GM18502 (cell line): ENCODE data around the gene SLC41A1.

Experiments
- ATAC-seq: cut with Tn5 transposase; IDR thresholded peaks from one replicate; pipeline ENCODE4 v1.9.1; 2021; ENCODE audit warnings: mild to moderate bottlenecking; ENCODE audit not compliant: unreplicated experiment, poor library complexity

The SLC41A1 gene

DNA sequence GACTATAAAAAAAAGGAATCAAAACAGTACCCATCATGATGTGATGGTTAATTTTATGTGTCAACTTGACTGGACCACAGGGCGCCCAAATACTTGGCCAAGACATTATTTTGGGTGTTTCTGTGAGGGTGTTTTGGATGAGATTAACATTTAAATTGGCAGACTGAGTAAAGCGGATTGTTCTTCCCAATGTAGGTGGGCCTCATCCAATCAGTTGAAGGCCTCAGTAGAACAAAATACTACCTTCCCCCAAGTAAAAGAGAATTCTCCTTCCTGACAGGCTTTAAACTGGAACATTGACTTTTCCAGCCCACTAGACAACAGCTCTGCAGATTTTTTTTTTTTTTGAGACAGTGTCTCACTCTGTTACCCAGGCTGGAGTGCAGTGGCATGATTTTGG lies 48.4 kb downstream of the SLC41A1 start:
- no peak for ATAC-seq

DNA sequence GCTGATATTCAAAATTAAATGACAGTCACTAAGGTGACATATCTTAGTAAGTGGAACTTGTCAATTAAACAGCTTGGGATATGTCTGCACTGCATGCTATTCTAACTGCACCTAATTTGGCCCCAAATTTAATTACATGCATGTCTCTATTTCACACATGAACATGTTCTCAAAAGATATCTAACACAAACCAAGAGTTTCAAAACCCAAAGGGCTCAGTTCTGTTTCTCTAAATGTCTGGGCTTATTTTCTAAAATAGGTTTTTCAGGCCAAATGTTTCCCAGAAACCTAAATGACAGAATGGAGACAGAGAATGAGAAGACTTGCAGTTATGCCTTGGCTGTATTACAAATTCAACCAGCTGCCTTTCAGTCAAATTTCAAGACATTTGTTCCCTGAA lies 49.0 kb downstream of the SLC41A1 start:
- ATAC-seq, result no peak

DNA sequence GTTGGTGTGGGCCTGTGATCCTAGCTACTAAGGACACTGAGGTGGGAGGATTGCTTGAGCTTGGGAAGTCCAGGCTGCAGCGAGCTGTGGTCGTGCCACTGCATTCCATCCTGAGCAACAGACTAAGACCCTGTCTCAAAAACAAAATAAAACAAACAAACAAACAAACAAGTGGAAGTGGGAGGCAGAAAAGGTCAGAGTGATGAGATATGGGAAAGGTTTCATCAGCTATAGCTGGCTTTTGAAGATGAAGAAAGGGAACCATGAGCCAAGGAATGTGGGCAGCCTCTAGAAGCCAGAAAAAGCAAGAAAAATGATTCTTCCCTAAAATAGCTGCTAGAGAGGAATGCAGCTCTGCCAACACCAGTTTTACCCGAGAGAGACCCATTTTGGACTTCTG lies 52.4 kb downstream of the SLC41A1 start:
- ATAC-seq, result no peak

DNA sequence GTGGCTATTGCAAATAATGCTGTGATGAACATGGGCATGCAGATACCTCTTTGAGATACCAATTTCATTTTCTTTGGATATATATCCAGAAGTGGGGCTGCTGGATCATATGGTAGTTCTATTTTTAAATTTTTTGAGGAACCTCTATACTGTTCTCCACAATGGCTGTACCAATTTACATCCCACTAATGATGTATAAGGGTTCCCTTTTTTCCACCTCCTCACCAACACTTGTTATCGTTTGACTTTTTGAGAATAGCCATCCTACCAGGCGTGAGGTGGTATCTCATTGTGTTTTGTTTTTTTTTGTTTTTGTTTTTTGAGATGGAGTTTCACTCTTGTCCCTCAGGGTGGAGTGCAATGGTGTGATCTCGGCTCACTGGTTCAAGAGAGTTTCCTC lies 56.4 kb downstream of the SLC41A1 start:
- ATAC-seq, result no peak

DNA sequence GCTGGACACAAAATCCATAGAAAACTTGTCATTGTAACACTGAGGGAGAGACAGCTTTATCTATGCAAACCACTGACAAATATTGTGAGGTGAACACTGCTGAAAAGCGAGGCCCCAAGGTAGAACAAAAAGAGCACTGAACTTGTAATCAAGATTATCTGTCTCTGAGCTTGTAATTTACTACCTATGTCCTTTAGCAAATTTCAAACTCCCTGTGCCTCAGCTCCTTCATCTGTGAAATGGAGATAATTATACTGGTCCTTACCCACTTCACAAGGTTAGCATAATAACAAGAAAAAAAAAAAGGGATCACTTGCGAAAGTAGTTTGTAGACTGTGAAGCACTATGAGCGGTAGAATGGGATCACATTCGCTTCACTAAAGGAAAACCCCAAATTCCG lies 58.1 kb downstream of the SLC41A1 start:
- ATAC-seq, result no peak

DNA sequence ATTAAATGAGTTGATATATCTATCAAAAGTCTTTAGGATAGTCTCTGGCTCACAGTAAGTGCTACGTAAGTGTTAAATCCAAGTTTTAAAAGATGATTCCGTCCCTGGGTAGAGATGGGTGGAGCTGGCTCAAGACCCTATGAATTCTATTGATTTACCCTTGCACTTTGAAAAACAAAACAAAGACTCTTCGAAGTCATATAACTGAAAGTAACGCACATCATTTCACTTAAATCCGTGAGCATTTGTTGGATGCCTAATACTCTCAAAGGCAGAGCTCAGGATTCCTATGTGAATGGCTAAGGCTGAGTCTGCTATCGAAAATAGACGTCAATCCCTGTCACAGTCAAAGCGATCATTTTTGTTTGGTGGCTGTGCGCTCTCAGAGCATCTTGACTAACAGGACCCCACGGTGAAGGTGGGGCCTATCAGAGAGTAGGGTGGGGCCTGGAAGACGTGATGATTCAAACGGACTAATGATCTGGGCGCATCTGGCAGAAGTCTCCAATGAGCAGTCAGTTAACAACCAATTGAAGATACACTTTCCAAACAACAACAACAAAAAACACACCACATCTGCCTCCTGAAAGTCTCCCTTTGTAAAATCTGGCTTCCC lies 61.9 kb downstream of the SLC41A1 start:
- no peak for ATAC-seq

DNA sequence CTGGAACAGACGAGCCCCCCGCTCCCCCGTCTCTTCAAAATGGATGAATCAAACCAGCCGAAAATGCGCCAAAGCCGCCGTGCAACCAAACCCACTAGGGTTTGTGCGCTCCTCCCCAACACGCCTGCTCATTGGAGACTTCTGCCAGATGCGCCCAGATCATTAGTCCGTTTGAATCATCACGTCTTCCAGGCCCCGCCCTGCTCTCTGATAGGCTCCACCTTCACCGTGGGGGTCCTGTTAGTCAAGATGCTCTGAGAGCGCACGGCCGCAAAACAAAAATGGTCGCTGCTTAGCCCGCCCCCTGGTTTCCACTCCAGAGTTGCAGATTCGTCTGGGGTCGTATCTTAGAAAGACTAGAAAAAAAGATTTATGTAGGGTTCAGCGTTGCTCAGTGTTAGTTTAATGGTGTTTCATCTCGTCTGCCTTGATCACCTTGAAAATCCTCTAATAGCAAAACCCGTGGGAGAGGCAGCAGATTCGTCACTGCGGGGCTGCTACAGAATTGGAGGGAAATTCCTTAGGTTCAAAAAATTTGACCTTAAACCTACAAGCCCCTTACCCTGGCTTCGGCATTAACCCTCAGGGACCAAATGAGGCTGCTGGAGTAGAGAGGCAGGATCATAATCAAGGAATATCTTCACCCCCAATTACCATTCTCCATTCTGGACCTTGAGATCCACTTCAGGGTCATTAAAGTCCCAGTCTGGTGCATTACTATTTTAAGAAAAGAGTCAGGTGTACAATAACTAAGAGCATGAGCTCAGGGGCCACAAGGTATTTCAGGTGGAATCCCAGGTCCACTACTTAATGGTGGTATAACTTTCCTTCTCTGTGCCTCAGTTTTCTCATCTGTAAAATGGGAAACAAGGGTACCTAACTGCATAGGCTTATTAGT lies 62.6 kb downstream of the SLC41A1 start, which contains the start of gene NUCKS1:
Gene NUCKS1 (minus strand): TSS at position 45 of the 898 bp plus-strand sequence. CDS start 209 bp downstream, outside the sequence.
- peak; percentile 83 for ATAC-seq

DNA sequence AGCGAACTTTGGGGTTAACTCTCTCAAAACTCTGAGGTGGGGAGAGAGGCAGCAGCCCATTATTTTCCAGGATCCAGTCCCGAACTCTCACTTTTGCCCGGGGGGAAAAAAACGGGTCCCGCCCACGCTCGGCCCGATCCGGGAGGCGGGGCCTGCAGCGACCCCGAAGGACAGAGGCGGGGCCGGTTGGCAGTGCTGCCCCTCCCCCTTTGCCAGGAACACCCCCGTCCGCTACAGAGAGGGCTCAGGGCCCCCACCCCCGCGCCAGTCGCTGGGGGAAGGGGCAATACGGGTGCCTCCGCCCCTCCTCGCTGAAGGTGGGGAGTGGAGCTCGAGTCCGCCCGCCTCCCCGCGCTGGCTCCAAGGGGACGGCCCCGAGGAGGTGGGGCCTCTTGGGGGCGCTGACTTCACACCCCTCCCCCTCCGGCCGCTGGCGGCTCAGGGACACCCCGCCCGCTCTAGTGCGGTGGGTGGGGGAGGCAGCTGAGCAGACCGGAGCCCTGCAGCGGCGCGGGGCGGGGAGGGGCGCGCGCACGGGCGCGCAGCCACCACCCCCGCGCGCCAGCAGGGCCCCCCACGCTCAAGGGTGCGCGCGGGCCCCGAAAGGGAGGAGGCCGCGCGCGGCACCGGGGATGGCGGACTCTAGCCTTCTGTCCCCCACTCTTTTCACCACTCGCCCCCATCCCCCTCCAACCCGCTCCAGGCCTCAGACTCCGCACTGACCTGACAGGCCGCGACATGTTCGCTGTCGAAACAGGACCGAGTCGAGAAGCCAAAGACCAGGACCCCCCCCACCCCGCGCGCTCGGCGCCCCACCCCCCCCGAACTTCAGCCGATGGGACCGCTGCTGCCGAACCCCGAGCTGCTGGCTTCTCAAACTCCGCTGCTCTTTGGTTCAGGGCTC lies 63.5 kb downstream of the SLC41A1 start:
- ATAC-seq, result peak; percentile 77

DNA sequence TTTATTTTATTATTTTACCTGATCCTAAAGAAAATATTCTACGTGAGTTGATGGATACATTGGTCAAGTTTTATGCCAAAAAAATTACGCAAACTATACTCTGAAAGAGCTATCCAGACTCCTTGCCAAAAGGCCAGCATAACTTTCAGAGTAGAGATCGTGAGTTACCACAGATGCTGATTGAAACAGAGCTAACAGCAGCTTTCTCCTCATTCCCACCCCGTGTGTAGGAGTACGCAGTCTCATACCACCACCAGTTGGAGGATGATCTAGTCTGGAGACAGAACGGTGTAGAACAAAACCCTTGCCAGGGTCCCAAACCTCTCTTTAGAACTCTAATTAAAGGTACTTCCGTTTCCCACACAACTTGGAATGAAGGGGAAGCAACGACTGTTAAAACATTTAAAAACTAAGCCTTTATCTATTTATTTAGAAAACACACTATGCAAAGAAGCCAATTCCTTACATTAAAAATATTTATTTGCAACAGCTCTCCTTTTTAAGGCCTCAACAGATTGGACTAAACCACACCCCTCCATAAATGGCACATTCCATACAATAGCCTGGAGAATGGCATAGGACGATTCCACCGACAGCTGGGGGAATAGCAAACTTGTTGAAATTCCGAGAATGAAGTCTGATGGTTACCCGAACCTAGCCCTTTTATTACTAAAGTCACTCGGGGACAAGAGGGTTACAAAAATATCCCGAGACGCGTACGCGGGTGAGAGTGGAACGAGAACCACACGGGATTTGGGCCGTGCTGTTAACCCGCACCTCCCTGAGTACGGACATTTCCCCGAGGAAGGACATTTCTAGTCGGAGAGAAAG lies 64.4 kb downstream of the SLC41A1 start:
- ATAC-seq, result peak; percentile 23

DNA sequence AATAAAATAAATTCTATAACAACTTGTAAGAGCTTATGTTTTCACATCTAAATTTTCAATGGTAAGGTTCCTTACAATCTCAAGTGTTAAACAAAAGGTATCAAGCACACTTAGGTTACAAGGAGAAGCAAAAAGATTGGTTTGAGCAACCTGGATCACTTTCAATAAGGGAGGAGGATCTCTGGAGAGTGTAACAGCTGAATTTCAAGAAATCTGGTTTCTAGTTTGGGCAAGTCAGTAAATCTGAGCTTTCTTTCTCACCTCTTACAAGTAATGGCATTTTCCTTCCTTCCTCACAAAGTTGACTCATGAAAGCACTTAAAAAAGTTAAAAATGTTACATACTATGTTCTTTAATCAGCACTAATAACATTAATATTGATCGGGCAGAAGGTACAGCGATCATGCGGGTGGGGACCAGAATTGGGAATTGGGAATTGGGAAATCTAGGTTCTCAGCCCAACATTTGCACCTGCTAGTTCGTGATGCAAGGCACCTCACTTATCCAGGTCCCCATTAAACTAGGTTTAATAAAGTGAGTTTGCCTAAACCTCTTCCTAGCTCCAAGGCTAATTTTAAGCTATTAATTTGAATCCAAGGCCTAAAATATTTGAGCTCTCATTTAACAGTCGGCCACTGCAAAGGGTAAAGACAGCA lies 66.1 kb downstream of the SLC41A1 start:
- ATAC-seq, result no peak

DNA sequence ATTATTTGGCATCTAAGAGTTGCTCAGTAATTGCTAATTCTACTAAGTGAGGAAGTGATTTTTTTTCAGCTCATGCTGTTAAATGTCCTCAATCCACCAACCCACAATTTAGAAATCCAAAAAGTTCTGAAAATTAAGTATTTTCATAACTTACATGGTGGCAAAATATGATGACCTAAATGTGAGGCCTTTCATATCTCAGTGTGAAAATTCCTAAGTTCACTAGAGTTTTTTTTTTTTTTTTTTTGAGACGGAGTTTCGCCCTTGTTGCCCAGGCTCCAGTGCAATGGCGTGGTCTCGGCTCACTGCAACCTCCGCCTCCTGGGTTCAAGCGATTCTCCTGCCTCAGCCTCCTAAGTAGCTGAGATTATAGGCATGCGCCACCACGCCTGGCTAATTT lies 68.6 kb downstream of the SLC41A1 start:
- ATAC-seq, result no peak

DNA sequence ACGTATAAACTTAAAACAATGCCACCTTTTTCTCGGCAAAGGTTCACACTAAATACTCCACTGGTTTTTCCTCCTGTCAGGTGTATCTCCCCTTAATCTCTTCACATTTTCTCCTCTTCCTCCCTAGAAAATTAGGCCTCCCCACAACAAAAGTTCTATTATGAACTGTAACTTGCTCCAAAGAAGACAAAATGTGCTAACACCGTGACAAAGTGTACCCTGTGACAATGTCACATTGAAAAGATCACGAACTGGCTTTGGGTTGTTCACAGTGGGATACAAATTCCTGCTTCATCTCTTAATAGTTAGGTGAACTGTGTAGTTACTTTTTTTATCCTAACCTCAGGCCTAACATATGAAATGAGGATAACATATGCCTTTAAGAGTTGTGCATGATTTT lies 69.0 kb downstream of the SLC41A1 start:
- no peak for ATAC-seq

DNA sequence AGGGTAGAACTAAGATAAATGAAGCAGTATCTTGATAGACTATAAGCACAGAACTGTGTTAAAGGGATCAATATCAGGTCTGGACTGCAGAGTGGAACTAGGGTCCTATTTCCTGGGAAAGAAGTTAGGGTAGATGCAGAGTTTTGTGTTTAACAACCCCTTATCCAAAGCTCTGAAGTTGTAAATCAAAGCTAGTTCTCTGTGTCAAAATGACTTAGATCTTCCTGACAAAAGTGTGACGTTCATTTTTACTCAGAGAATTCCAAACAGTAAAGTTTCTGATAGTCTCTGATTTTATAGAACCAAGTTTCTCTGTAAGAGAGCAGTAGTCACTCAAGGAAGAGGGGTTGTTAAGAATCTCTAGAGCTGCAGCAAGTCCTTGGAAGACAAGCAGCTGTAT lies 71.3 kb downstream of the SLC41A1 start:
- ATAC-seq, result no peak

DNA sequence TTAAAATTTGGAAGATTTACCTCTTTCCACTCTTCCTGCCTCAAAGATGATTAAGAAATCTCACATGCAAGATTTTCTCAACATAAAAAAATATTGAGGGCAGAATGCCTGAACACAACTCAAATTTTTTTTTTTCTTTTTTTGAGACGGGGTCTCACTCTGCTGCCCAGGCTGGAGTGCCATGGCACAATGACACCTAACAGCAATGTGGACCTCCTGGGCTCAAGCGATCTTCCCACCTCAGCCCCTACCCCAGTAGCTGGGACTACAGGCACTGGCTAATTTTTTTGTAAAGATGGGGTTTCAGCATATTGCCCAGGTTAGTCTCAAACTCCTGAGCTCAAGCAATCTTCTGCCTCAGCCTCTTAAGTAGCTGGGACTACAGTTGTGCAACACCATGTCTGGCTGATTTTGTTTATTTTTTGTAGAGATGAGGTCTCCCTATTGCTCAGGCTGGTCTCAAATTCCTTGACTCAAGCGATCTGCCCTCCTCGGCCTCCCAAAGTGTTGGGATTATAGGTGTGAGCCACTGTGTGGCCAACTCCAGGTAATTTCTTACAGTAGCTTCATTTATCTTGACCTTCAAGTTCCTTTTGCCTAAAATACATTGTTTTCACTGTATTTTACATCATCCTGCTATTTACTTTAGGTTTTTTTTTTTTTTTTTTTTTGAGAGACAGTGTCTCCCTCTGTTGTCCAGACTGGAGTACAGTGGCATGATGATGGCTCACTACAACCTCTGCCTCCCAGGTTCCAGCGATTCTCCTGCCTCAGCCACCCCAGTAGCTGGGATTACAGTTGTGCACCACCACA lies 73.4 kb downstream of the SLC41A1 start:
- no peak for ATAC-seq
